ENCODE data around the gene PLCG1. TPM values are rescaled to one million over a fixed set of nuclear protein-coding genes. Genes with fewer than 3 reads are reported as not detected.

PLCG1 gene
- total and polyA plus RNA-seq, 9 of the 15 experiments (the other 6 are each of a cell fraction or from before 2014, with no cell fraction given): 1.7 to 67.0 (median 34.8) TPM

GRCh38 chr20:41217422-41217821 is 80.1 kb downstream of the PLCG1 start:
- BruUV-seq (replicated peaks): no TSS peak
- no peak for FAIRE-seq
- intact Hi-C loops (cut with micrococcal nuclease) (no loop called here), in situ Hi-C loops (cut with MboI) (no loop called here)
- Histone ChIP-seq H3K9me3 (replicated peaks; ENCODE audit: control insufficient read depth, insufficient read depth, low read depth, low read length) (no peaks in the 10 kb centered on the region), H3K4me2 (ENCODE audit: insufficient read depth, low read length) (no peak overlapping the region), H3K79me2 (ENCODE audit: control insufficient read depth, insufficient read depth, low read length) (no peaks in the 10 kb centered on the region), H3K9me1 (ENCODE audit: control insufficient read depth, insufficient read depth, low read length) (no peaks in the 10 kb centered on the region), H3K27me3 (ENCODE audit: control insufficient read depth in 2 of 2, insufficient read depth in 2 of 2, low read length in 2 of 2) (no peaks in the 10 kb centered on the region), H2AFZ (ENCODE audit: low read depth, low read length) (no peak overlapping the region), H4K20me1 (replicated peaks; ENCODE audit: control insufficient read depth, insufficient read depth, low read length) (no peaks in the 10 kb centered on the region), H3K9ac (ENCODE audit: insufficient read depth in 1 of 2, low read depth in 2 of 2, low read length in 2 of 2) (no peak overlapping the region), H3K4me1 (replicated peaks in 1 of 2; ENCODE audit: control insufficient read depth in 2 of 2, insufficient read depth in 2 of 2, low read length in 2 of 2) (peaks cover 0 to 7% of the 10 kb centered on the region in 2 experiments; a peak in 2 of 5 replicates), H3K36me3 (ENCODE audit: control insufficient read depth, insufficient read depth, low read length) (no peaks in the 10 kb centered on the region), H3K4me3 (no peak overlapping the region), H3K27ac (ENCODE audit: extremely low read depth, low read depth, low read length) (no peak overlapping the region)
- no peak for DNase-seq (ENCODE audit: extremely low read depth in 1 of 4, low spot score in 3 of 4)
- ChIA-PET CTCF (ENCODE audit: low intra/inter-chr PET ratio) (no interaction called here), POLR2A (no interaction called here)
- WGBS (ENCODE audit: insufficient coverage, low coverage, missing lambda C conversion rate): 51% methylated on average over 5 of the region's 5 CpGs
- ATAC-seq: no peak
- TF ChIP-seq HSF4 (CRISPR knock-in tag; IDR thresholded peaks at IDR 0.05; ENCODE audit: borderline replicate concordance): no peak
- TF ChIP-seq, protein P1, sequence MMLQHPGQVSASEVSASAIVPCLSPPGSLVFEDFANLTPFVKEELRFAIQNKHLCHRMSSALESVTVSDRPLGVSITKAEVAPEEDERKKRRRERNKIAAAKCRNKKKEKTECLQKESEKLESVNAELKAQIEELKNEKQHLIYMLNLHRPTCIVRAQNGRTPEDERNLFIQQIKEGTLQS (IDR thresholded peaks at IDR 0.05): 0 out of 2 replicates have a peak, but pooled peaks have one; percentile 11
- TF ChIP-seq, protein P1 (CRISPR knock-in tag; conservative IDR thresholded peaks at IDR 0.05): no peak

DNA sequence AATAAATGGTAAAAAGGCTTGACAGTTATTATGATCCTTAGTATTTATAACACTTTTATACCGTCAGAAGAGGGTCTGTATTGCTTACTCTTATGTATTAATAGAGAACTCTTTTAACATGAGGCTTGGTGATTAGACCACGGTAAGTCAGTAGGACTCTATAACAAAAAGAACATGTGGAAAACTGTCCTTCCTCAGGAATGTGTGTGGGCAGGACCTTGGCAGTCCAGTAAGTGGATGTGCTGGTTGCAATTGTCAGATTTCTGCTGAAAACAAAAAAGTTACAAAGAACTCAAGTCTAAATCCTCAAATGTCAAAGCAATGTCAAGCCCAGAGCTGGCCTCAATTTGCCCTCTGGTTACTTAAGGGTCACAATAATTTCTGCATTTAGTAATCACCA is 81.1 kb downstream of the PLCG1 start:
- 51% methylated on average over 2 of the region's 2 CpGs for WGBS (ENCODE audit: insufficient coverage, low coverage, missing lambda C conversion rate)
- intact Hi-C loops (cut with micrococcal nuclease) (no loop called here), in situ Hi-C loops (cut with MboI) (no loop called here)
- ChIA-PET CTCF (ENCODE audit: low intra/inter-chr PET ratio) (no interaction called here), POLR2A (no interaction called here)
- Histone ChIP-seq H3K27me3 (ENCODE audit: control insufficient read depth in 2 of 2, insufficient read depth in 2 of 2, low read length in 2 of 2) (no peaks in the 10 kb centered on the region), H4K20me1 (replicated peaks; ENCODE audit: control insufficient read depth, insufficient read depth, low read length) (no peaks in the 10 kb centered on the region), H3K9ac (ENCODE audit: insufficient read depth in 1 of 2, low read depth in 2 of 2, low read length in 2 of 2) (no peak overlapping the region), H3K79me2 (ENCODE audit: control insufficient read depth, insufficient read depth, low read length) (no peaks in the 10 kb centered on the region), H3K4me1 (replicated peaks in 1 of 2; ENCODE audit: control insufficient read depth in 2 of 2, insufficient read depth in 2 of 2, low read length in 2 of 2) (no peaks in the 10 kb centered on the region; a peak in 1 of 5 replicates), H3K9me1 (ENCODE audit: control insufficient read depth, insufficient read depth, low read length) (no peaks in the 10 kb centered on the region), H3K4me3 (no peak overlapping the region), H3K9me3 (replicated peaks; ENCODE audit: control insufficient read depth, insufficient read depth, low read depth, low read length) (no peaks in the 10 kb centered on the region), H3K27ac (ENCODE audit: extremely low read depth, low read depth, low read length) (no peak overlapping the region), H3K36me3 (ENCODE audit: control insufficient read depth, insufficient read depth, low read length) (no peaks in the 10 kb centered on the region), H2AFZ (ENCODE audit: low read depth, low read length) (no peak overlapping the region), H3K4me2 (ENCODE audit: insufficient read depth, low read length) (no peak overlapping the region)
- ATAC-seq (no peak), DNase-seq (ENCODE audit: extremely low read depth in 1 of 4, low spot score in 3 of 4) (no peak), FAIRE-seq (no peak)
- no TSS peak for BruUV-seq (replicated peaks)
- TF ChIP-seq ZNF717 (CRISPR knock-in tag; IDR thresholded peaks at IDR 0.05) (no peak), NKRF (IDR thresholded peaks at IDR 0.05; ENCODE audit: borderline replicate concordance) (no peak), ZBTB17 (CRISPR knock-in tag; IDR thresholded peaks at IDR 0.05) (no peak), BRF1 (IDR thresholded peaks at IDR 0.05; ENCODE audit: borderline replicate concordance, extremely low read depth, insufficient read length) (no peak), NONO (IDR thresholded peaks at IDR 0.05; ENCODE audit: low read depth in 2 of 2, low read length in 1 of 2) (no peak), ZNF12 (CRISPR knock-in tag; IDR thresholded peaks at IDR 0.05) (no peak), MEF2A (IDR thresholded peaks at IDR 0.05; ENCODE audit: control insufficient read depth, low read depth, low read length) (no peak), UBTF (IDR thresholded peaks at IDR 0.05; ENCODE audit: borderline replicate concordance in 1 of 2, low read depth in 2 of 2, low read length in 2 of 2) (no peak), POLR2A (conservative IDR thresholded peaks at IDR 0.05) (no peak)
